K562 (cell line): Measurements from ENCODE around the gene CCT3. TPM values are rescaled to one million over a fixed set of nuclear protein-coding genes. Genes with fewer than 3 reads are reported as not detected.

Experiments used
- ADNP ChIP-seq: fragments of 200-800 bp; sonication (Bioruptor generic); IDR thresholded peaks from 2 replicates; pipeline ENCODE4 v1.6.1; 2016; ENCODE audit warnings: missing genetic modification characterization, missing compliant biosample characterization
- FOXJ2 ChIP-seq: fragments of 200-800 bp; sonication (Bioruptor generic); IDR thresholded peaks from 2 replicates; pipeline ENCODE4 v1.6.1; 2016; ENCODE audit warnings: missing genetic modification characterization, missing compliant biosample characterization
- polyA plus RNA-seq, 8 experiments: library from polyadenylated mRNA; depleted of rRNA in 4 of 8; stranded (reverse) in 5 of 8; unstranded in 3 of 8; fragments of >200 nt; fragmentation: Nextera tagmentation in 2 of 8; fragmentation: Illumina TruSeq in 1 of 8; extraction: Ambion mirVana in 2 of 8; extraction: Trizol in 1 of 8; gene quantifications; 2 replicates each; pipeline versions ENCODE4 v1.2.1 to v1.2.3, GENCODE V29; 2011 to 2014; ENCODE audit warnings: inconsistent platforms in 1 of 8, missing spikeins in 1 of 8
- total RNA-seq, 7 experiments: library from RNA; depleted of rRNA in 6 of 7; stranded (reverse); fragments of >200 nt in 6 of 7; fragmentation: Illumina TruSeq in 2 of 7; extraction: Trizol in 2 of 7; gene quantifications; 2 replicates each; pipeline versions ENCODE4 v1.2.1 to v1.2.3, GENCODE V29; 2011 to 2021; ENCODE audit warnings: low replicate concordance in 1 of 7
- TF ChIP-seq, protein P1 (sequence below), 2 experiments: fragments of 450-650 bp; IDR thresholded peaks; 2 replicates each; pipeline ENCODE4 v1.6.1; 2016; ENCODE audit warnings: mild to moderate bottlenecking in 2 of 2, borderline replicate concordance in 1 of 2, low read depth in 1 of 2, moderate library complexity in 1 of 2

CCT3 gene
- total and polyA plus RNA-seq, 9 of the 15 experiments (the other 6 are each of a cell fraction or from before 2014, with no cell fraction given), result 475 to 1,167 (median 610) TPM

DNA sequence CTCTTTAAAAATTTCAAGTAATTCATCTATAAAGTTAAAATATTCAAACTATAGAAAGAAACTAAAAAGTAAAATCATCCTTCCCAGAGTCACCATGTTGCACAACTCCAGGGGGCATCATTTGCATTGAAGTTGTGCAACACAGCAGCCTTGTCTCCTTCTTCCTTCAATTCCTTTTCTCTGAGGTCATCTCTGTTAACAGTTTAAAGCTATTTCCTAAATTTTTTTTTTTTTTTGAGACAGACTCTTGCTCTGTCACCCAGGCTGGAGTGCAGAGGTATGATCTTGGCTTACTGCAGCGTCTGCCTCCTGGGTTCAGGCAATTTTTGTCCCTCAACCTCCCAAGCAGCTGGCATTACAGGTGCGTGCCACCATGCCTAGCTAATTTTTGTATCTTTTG lies 38.1 kb upstream of the CCT3 start (continued):
- TF ChIP-seq, protein P1, sequence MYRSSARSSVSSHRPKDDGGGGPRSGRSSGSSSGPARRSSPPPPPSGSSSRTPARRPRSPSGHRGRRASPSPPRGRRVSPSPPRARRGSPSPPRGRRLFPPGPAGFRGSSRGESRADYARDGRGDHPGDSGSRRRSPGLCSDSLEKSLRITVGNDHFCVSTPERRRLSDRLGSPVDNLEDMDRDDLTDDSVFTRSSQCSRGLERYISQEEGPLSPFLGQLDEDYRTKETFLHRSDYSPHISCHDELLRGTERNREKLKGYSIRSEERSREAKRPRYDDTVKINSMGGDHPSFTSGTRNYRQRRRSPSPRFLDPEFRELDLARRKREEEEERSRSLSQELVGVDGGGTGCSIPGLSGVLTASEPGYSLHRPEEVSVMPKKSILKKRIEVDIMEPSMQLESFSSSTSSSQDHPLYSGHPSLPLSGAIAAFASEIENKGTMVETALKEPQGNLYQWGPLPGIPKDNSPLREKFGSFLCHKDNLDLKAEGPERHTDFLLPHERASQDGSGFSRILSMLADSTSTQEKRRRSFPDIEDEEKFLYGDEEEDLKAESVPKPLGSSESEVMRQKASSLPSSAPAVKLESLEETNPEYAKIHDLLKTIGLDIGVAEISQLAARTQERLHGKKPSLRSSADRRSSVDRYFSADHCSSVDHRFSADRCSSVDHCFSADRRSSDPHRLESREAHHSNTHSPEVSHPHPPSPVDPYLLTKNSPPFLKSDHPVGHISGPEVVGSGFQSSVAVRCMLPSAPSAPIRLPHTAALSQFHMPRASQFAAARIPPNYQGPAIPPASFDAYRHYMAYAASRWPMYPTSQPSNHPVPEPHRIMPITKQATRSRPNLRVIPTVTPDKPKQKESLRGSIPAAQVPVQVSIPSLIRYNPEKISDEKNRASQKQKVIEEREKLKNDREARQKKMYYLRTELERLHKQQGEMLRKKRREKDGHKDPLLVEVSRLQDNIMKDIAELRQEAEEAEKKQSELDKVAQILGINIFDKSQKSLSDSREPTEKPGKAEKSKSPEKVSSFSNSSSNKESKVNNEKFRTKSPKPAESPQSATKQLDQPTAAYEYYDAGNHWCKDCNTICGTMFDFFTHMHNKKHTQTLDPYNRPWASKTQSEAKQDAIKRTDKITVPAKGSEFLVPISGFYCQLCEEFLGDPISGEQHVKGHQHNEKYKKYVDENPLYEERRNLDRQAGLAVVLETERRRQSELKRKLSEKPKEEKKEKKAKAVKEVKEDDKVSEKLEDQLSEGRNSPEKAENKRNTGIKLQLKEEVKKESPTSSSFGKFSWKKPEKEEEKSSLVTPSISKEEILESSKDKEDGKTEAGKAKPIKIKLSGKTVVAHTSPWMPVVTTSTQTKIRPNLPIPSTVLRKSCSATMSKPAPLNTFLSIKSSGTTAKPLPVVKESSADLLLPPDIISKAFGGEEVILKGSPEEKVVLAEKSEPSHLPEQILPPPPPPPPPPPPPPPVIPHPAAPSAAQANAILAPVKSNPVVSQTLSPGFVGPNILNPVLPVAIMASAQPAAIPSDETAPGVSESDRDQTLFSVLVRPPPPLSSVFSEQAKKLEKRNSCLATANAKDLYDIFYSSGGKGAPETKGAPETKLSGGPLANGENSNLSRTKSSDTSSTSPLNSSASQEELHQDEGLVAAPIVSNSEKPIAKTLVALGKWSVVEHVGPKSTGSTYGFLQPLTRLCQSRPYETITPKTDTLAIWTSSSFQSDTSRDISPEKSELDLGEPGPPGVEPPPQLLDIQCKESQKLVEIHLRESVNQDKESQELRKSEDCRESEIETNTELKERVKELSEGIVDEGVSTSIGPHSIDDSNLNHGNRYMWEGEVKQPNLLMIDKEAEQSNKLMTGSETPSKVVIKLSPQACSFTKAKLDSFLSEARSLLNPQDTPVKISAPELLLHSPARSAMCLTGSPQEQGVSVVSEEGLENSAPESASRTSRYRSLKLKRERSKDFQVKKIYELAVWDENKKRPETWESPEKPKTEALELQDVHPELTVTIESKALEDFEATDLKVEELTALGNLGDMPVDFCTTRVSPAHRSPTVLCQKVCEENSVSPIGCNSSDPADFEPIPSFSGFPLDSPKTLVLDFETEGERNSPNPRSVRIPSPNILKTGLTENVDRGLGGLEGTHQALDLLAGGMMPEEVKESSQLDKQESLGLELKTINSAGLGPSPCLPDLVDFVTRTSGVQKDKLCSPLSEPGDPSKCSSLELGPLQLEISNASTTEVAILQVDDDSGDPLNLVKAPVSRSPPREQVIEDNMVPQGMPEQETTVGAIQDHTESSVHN (IDR thresholded peaks at IDR 0.05; ENCODE audit: borderline replicate concordance in 1 of 2, low read depth in 1 of 2), result no peak
- no peak for TF ChIP-seq FOXJ2
- TF ChIP-seq ADNP (tag), result peak; percentile 73
